GM12874 (cell line): ENCODE results near the gene RHEB.

Source experiments
- CTCF ChIP-seq: IDR thresholded peaks from 2 replicates; pipeline ENCODE4 v1.5.1; 2011; ENCODE audit warnings: low read depth, mild to moderate bottlenecking, control low read depth, low read length, moderate library complexity; ENCODE audit not compliant: insufficient read depth

Gene RHEB

GRCh38 chr7:151454932-151455530, 64.7 kb downstream of the RHEB start:
- TF ChIP-seq CTCF = no peak

DNA sequence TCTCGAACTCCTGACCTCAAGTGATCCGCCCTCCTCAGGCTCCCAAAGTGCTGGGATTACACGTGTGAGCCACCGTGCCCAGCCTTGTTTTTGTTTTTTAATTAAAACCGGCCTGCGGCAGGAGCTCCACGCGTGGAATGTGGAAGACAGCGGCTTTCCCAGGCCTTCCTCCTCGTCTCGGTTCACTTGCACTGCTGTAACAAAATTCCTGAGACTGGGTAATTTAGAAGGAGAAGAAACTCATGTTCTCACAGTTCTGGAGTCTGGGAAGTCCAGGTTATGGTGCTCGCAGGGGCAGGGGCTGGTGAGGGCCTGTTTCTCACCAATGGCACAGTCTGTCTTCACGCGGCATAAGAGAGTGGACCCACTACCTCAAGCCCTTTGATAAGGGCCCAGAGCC, 65.4 kb downstream of the RHEB start:
- TF ChIP-seq CTCF = no peak

DNA sequence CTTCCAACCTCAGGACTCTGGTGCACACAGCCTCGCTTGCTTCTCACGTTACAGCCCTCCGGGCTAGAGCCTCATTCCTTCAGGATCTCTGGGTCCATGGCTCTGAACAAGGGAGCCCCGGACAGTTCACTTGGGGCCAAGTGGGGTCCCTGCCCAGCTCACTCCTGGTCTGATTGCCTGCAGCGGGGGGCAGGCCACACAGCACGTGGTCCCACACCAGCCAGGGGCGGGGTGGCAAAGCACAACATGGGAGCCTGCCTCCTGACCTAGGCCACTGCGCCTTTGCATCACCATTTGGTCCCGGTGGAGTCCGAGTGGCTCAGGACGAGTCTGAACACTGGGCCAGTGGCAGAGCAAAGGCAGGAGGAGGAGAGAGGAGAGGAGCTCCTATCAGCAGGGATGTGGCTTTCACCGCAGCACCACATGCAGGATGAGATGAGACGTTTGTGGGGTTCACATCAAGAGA, 66.3 kb downstream of the RHEB start:
- TF ChIP-seq CTCF = no peak

DNA sequence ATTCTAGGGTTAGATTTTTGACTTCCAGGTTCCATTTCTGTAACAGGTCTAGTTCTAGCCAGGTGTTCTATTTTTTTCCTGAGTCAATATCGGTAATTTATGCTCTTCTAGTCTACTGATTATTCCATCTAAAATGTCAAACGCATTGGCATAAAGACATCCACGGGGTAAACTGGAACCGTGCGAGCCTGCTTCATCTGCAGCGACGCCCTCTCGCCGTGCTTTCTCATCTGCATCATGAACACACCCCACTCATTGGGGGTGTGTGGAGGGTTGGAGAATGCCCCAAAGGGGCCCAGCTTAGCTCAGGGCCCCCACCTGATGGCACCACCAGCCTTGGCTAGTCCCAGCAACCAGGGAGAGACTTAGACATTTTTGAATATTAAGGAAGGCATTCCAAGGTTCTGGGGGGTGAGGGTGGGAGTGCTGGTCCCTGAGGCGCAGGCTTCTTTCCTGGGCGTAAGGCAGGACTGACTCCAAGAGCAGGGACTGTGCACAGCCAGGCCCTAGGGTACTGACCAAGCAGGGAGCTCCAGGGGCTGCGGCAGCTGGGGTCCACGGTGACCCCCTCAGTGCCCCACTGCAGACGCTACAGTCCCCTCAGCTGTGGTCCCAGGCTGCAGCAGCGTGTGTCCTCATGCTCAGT, 66.9 kb downstream of the RHEB start:
- TF ChIP-seq CTCF = no peak

- no peak for TF ChIP-seq CTCF
Measured at GRCh38 chr7:151451626-151452571, 67.8 kb downstream of the RHEB start.

- no peak for TF ChIP-seq CTCF
Measured at GRCh38 chr7:151451156-151451555, 68.5 kb downstream of the RHEB start.

DNA sequence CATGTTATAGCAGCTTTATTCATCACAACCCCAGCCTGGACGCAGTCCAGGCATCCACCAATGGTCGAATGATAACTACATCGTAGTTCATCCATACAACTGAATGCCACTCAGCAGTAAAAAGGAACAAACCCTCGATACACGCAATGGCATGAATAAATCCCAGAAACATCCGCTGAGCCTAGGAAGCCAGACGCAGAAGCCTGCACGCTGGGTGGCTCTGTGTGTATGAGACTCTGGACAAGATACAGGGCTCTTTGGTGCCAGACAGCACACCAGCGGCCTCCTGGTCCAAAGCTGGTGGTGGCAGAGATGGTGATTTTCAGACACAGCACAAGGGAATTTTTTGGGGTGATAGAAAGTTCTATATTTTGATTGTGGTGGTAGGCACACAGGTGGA, 69.7 kb downstream of the RHEB start:
- no peak for TF ChIP-seq CTCF
